ENCODE data around the gene ADRM1.

Gene ADRM1

DNA sequence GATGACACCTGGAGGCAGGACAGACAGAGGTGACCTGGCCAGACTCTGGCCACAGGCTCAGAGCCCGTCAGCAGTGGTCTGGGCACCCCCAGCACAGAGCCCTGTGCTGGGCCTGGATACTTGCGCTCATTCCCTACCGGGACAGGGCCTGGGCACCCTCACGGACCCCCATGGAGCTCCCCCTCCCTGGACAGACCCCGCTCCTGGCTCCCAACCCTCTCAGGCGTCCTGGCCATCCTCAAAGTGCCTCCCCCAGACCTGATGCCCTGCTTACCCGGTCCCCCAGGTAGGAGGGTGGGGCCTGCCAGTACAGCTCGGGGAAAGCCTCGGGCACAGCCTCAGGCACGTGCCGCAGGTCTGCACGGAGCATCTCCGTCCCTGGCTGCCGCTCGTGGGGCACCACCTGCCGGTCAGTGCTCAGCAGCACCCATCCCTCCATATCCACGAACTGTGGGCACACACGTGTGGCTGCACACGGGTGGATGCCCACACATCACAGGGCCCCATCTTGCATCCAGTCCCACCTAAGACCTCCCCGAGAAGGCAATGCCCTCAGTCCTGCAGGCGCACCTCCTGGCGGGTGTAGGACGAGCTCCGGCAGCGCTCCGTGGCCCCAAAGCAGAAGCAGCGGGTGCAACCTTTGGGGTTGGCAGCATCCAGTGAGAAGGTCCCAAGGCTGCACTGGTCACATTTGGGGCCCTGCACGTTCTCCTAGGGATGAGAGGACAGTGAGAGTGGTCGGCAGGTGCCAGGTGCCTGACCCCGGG lies 24.3 kb downstream of the ADRM1 start:
- TF ChIP-seq, protein P1, sequence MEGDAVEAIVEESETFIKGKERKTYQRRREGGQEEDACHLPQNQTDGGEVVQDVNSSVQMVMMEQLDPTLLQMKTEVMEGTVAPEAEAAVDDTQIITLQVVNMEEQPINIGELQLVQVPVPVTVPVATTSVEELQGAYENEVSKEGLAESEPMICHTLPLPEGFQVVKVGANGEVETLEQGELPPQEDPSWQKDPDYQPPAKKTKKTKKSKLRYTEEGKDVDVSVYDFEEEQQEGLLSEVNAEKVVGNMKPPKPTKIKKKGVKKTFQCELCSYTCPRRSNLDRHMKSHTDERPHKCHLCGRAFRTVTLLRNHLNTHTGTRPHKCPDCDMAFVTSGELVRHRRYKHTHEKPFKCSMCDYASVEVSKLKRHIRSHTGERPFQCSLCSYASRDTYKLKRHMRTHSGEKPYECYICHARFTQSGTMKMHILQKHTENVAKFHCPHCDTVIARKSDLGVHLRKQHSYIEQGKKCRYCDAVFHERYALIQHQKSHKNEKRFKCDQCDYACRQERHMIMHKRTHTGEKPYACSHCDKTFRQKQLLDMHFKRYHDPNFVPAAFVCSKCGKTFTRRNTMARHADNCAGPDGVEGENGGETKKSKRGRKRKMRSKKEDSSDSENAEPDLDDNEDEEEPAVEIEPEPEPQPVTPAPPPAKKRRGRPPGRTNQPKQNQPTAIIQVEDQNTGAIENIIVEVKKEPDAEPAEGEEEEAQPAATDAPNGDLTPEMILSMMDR (IDR thresholded peaks at IDR 0.05; ENCODE audit: insufficient read depth, low read length, poor library complexity, severe bottlenecking): no peak
- Histone ChIP-seq H3K27me3 (replicated peaks; ENCODE audit: control insufficient read depth, insufficient read depth, low read length) (no peaks in the 10 kb centered on the region), H3K4me3 (replicated peaks; ENCODE audit: low read depth, low read length) (no peak overlapping the region), H3K36me3 (ENCODE audit: control insufficient read depth, insufficient read depth, low read length) (no peaks in the 10 kb centered on the region; the same call in 1 of the 2 replicates)
- no peak for DNase-seq (ENCODE audit: extremely low read depth, insufficient read length)

DNA sequence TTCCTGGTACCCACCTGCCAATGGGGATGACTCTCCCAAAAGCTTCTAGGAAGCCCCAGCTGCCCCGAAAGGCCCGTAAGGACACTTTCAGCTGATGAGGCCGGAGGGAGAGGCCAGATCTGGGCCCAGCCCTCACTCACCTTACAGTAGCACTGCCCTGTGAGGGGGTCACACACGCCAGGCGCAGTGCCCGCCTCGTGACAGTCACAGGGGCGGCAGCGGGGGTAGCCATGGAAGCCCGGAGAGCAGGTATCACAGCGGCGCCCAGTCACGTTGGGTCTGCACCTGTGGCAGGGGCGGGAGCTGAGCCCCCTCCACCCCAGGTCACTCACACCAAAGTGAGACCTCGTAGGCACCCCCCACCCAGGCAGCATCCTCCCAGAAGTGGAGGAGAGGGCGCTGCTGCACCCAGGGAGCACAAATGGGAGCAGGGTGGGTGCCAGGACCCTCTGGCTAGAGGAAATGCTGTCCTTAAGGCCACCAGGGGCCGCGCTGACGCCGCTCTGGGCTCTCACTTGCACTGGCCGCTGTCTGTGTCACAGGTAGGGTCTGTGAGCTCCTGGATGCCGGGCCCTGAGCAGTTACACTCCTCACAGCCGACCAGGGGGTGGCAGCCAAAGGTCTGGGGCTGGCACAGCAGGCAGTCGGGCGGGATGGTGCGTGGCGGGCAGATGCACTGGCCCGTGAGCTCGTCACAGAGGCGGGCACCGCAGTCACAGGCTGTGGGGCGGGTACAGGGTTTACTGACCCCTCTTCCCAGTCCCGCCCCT lies 25.1 kb downstream of the ADRM1 start:
- Histone ChIP-seq H3K4me3 (replicated peaks; ENCODE audit: low read depth, low read length) (no peak overlapping the region), H3K36me3 (ENCODE audit: control insufficient read depth, insufficient read depth, low read length) (no peaks in the 10 kb centered on the region; the same call in 1 of the 2 replicates), H3K27me3 (replicated peaks; ENCODE audit: control insufficient read depth, insufficient read depth, low read length) (no peaks in the 10 kb centered on the region)
- DNase-seq (ENCODE audit: extremely low read depth, insufficient read length): no peak
- TF ChIP-seq, protein P1 (IDR thresholded peaks at IDR 0.05; ENCODE audit: insufficient read depth, low read length, poor library complexity, severe bottlenecking): peak; percentile 1

DNA sequence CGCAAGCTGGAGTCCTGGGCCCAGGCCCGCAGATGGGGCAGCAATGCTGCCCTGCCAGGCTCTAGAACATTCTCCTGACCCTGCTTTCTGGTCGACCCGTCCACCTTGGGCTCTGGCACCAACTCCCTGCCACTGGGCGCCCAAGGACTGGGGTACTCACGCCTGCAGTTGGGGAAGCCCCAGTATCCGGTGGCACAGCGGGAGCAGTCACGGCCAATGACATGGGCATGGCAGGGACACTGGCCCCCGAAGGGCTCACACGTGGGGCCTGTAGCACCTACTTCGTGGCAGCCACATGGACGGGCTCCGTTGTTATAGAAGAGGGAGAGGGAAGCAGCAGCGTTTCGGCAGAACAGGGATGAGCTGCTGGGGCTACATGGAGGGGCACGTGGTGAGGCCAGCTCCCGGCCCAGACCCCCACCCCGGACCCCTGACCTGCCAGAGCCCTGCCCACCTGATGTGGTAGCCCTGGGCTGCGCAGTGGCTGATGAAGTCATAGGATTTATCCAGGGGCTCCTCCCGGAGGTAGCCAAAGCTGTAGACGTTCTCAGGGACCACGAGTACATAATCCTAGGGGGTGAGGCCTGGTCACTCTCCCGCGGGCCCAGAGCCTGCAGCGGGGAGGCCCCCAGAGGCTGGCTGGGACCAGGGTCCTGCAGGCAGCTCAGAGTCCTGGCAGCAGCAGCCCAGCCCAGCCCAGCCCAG lies 26.0 kb downstream of the ADRM1 start:
- Histone ChIP-seq H3K27me3 (replicated peaks; ENCODE audit: control insufficient read depth, insufficient read depth, low read length) (no peaks in the 10 kb centered on the region), H3K4me3 (replicated peaks; ENCODE audit: low read depth, low read length) (no peak overlapping the region), H3K36me3 (ENCODE audit: control insufficient read depth, insufficient read depth, low read length) (no peaks in the 10 kb centered on the region; the same call in 1 of the 2 replicates)
- DNase-seq (ENCODE audit: extremely low read depth, insufficient read length): no peak
- TF ChIP-seq, protein P1 (IDR thresholded peaks at IDR 0.05; ENCODE audit: insufficient read depth, low read length, poor library complexity, severe bottlenecking): no peak

DNA sequence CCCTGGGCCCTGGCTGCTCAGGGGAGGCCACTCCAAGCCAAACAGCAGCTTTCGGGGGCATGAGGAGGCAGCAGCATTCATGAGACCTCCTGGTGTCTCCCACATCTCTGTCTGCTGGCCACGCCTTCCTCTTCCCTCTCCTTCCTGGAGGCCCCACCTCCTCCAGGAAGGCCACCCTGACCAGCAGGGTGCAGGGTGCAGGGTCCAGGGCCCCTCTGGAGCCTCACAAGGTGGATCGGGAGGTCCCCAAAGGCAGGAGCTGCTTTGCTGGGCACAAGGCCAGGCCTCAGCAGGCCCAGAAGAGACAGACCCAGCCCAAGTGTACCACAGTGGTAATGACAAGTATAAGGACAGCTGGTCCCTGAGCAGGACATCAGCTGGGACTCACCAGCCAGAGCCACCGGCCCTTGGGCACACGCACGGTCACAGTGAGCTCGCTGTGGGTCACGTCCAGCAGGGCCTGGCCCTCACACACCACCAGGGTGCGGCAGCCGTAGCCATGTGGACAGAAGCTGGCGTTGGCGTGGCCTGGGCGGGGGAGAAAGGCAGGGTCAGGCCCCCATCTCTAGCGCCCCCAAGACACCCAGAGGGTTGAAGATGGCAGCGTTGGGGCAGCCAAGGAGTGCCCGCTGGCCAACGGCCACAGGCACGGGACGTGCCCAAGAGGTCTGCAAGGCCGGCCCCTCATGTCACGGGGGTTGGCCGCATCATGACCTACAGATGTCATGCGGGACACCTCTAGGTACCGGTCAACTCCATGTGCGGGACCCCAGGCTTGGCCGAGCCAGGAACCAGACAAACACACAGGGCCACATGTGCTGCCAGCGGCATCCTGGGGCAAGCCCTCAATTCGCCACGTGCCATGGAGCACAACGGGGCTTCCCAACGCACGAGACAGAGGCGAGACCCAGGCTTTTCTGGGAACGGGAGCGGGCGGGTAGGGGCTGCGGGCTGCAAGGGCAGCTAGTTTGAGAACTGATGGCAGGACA lies 26.9 kb downstream of the ADRM1 start:
- TF ChIP-seq, protein P1 (IDR thresholded peaks at IDR 0.05; ENCODE audit: insufficient read depth, low read length, poor library complexity, severe bottlenecking): no peak
- H3K4me3 ChIP-seq (replicated peaks; ENCODE audit: low read depth, low read length): no peak overlapping the region
- no peaks in the 10 kb centered on the region for H3K27me3 ChIP-seq (replicated peaks; ENCODE audit: control insufficient read depth, insufficient read depth, low read length)
- no peak for DNase-seq (ENCODE audit: extremely low read depth, insufficient read length)
- no peaks in the 10 kb centered on the region; the same call in 1 of the 2 replicates for H3K36me3 ChIP-seq (ENCODE audit: control insufficient read depth, insufficient read depth, low read length)

All from GM06990 (cell line).